ENCODE measurements around the gene AGFG1.

Gene AGFG1, protein sequence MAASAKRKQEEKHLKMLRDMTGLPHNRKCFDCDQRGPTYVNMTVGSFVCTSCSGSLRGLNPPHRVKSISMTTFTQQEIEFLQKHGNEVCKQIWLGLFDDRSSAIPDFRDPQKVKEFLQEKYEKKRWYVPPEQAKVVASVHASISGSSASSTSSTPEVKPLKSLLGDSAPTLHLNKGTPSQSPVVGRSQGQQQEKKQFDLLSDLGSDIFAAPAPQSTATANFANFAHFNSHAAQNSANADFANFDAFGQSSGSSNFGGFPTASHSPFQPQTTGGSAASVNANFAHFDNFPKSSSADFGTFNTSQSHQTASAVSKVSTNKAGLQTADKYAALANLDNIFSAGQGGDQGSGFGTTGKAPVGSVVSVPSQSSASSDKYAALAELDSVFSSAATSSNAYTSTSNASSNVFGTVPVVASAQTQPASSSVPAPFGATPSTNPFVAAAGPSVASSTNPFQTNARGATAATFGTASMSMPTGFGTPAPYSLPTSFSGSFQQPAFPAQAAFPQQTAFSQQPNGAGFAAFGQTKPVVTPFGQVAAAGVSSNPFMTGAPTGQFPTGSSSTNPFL

DNA sequence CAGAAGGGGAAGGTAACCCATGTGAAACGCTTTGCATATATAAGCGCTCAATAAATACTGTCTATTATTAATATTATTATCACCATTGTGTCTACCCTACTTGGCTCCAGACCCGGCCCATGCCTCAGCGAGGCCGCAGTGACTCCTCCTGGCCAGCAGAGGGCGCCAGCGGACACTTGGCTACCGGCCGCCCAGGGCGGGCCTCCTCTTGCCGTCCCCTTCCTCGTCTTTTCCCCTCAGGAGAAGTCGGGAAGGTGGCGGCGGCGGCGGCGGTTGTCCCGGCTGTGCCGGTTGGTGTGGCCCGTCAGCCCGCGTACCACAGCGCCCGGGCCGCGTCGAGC is at the start of gene AGFG1:
Gene AGFG1 (plus strand): TSS at position 233 of the 341 bp plus-strand sequence. CDS start 266 bp downstream, outside the sequence.
- peak; percentile 80 to 88 (median 82) for DNase-seq (ENCODE audit: low read depth in 4 of 4, low spot score in 1 of 4)

DNA sequence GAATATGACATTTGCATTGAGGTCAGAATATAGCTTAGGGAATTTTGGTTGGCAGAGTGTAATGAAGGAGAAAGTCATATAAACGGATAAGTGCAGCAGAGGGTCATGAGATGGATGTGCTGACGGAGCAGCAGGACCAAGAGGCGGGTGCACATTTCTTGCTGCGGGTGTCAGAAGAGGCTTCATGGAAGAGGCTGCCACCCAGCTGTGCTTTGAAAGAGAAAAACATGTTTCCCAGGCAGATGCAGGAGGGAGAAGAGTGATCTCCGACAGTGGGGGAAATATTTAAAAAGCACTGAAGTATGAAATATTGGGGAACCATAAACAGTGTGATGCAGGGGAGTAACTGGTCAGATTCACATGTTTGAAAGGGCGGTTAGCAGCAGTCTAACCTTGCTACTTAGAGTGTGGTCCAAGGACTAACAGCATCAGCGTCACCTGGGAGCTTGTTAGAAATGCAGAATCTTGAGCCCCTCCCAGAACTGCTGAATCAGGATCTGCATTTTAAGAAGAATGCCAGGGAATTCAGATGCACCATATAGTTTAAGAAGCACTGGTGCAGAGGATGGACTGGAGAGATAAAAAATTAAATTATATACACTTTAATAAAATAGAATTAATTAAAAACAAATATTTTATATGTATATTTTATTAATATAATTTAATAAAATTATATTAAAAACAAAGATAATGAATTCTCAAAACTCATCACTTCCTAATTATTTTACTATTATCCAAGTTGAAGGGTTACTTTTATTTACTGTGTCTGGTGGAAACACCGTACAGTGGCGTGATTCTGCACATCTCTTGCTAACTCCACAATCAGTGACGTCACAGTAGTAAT is 48.1 kb upstream of the AGFG1 start:
- no peak for DNase-seq (ENCODE audit: low read depth in 4 of 4, low spot score in 1 of 4)

- DNase-seq (ENCODE audit: low read depth in 4 of 4, low spot score in 1 of 4) = no peak
These were observed 43.1 kb upstream of the AGFG1 start for GRCh38 chr2:227428731-227429285.

GRCh38 chr2:227430639-227431038 is 41.3 kb upstream of the AGFG1 start:
- no peak for DNase-seq (ENCODE audit: low read depth in 4 of 4, low spot score in 1 of 4)

- no peak for DNase-seq (ENCODE audit: low read depth in 4 of 4, low spot score in 1 of 4)
These were observed 38.8 kb upstream of the AGFG1 start for GRCh38 chr2:227433171-227433570.

- no peak for DNase-seq (ENCODE audit: low read depth in 4 of 4, low spot score in 1 of 4)
These were observed 35.4 kb upstream of the AGFG1 start for GRCh38 chr2:227436436-227437174.

- DNase-seq (ENCODE audit: low read depth in 4 of 4, low spot score in 1 of 4) = no peak
These were observed 32.7 kb upstream of the AGFG1 start for GRCh38 chr2:227439214-227439613.

- DNase-seq (ENCODE audit: low read depth in 4 of 4, low spot score in 1 of 4) = no peak
These were observed 29.3 kb upstream of the AGFG1 start for GRCh38 chr2:227442639-227443038.

- DNase-seq (ENCODE audit: low read depth in 4 of 4, low spot score in 1 of 4) = no peak
These were observed 27.9 kb upstream of the AGFG1 start for GRCh38 chr2:227443889-227444568.

GRCh38 chr2:227447606-227448005 is 24.4 kb upstream of the AGFG1 start:
- DNase-seq (ENCODE audit: low read depth in 4 of 4, low spot score in 1 of 4) = no peak

DNA sequence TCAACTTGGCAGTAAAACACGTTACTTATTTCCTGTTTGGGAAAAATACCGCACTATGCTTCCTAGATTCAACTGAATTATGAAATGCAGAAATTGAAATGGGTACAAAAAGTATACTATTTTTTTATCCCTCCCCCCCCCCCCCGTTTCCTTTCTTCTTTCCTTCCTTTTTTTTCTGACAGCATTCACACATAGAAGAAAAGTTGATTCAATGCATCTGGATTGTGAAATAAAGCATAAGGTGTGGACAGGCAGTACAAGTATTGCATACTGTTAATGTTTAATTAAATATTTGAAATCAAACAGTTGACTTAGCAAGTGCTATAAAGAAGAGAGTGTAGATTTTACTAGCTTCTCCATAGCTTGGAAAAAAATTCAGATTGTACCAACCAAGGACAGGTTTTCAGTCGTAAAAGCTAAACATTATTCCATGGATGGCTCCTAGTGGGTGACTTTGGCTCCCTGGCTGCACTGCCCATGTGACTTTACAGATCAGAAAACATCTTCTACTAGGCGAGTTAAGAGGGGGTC is 21.6 kb upstream of the AGFG1 start:
- no peak for DNase-seq (ENCODE audit: low read depth in 4 of 4, low spot score in 1 of 4)

DNA sequence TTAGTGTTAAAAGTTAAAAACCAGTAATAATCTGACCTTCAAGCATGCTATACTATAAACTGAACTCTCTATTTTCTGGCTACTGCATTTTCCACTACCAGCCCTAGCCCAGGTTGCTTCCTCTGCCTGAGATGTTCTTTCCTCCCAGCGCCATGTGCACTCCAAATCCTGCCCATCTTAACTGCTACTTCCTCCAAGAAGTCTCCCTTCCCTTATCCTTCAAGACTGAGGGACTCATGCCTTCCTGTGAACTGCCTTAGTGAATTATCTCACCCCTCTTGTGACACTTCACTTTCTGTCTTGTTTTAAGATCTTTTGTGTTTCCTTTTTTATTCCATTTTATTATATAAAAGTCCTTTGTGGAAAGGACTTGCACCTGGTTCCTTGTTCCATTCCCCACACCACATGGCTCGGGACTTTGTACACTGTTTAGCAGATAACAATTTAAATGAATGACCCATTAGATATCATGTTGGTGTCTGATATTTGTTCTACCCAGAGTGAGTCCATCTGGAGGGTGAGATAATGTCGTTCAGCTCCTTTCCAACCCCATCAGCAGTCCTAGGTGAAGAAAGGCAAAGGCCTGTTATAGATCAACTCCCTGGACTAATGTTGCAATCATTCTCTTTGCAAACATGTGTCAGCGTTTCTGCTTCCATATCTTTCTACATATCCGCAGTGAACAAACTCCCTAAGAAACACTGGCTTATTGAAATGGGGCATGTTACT is 20.9 kb upstream of the AGFG1 start:
- DNase-seq (ENCODE audit: low read depth in 4 of 4, low spot score in 1 of 4) = no peak

- no peak for DNase-seq (ENCODE audit: low read depth in 4 of 4, low spot score in 1 of 4)
These were observed 20.3 kb upstream of the AGFG1 start for GRCh38 chr2:227451655-227451992.

DNA sequence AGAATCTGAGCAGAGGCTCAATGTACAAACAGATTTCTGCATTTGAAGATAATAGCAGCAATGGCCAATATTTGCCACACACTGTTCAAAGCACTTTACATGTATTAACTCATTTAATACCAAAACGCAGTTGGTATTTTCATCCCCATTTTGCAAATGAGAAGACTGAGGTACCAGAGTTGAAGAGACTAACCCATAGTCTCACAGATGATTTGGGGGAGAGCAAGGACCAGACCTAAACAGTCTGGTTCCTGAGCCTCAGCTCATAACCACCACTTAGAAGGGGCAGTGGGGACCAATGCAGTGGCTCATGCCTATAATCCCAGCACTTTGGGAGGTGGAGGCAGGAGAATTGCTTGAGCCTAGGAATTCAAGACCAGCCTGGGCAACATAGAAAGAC is 18.1 kb upstream of the AGFG1 start:
- DNase-seq (ENCODE audit: low read depth in 4 of 4, low spot score in 1 of 4) = no peak

GRCh38 chr2:227454323-227454860 is 17.6 kb upstream of the AGFG1 start:
- DNase-seq (ENCODE audit: low read depth in 4 of 4, low spot score in 1 of 4) = no peak

- no peak for DNase-seq (ENCODE audit: low read depth in 4 of 4, low spot score in 1 of 4)
These were observed 16.8 kb upstream of the AGFG1 start for GRCh38 chr2:227455200-227455599.

DNA sequence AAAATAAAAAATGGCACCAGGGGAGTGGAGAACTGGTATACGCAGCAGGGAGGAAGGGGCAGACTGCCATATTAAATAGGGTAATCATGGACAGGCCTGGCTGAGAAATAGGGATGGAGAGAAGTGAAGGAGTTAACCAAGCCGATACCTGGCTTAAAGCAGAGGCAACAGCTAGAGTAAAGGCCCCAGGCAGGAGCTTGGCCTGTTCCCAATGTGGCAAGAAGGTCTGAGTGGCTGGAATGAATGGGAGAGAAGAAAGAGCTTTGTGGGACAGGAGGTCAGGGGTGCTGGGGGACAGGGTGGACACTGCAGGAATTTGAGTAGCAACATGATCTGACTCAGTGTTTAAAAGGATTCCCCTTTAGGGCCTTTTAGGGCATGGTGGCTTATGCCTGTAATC is 15.9 kb upstream of the AGFG1 start:
- DNase-seq (ENCODE audit: low read depth in 4 of 4, low spot score in 1 of 4) = no peak

DNA sequence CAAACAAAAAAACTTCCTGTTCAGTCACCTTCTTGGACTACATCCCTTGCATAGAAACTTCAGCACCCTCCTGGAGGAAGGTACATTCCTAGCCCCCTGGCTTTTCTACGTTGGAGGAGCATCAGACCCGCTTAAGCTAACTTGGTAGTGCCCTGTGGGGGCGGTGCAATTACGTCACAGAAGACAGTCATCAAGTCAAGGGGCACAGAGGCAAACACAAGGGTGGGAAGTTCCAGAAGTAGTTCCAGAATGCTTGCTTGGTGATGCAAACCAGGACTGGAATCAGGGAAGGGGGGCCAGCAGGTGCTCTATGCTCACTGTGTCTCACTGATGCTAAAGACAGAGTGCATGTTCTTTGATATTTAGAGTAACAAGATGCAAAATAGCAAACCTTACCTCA is 15.2 kb upstream of the AGFG1 start:
- DNase-seq (ENCODE audit: low read depth in 4 of 4, low spot score in 1 of 4) = no peak

GRCh38 chr2:227460070-227460485 is 11.9 kb upstream of the AGFG1 start:
- DNase-seq (ENCODE audit: low read depth in 4 of 4, low spot score in 1 of 4) = peak in 2 of 4 experiments; percentile 56 to 69

All from stimulated activated CD4-positive, alpha-beta T cell treated with anti-CD3 and anti-CD28 coated beads, Interleukin-1b, Interleukin-23, amount 100 ng/mL, for 24 hours (primary cell).